Stimulated activated memory B cell treated with anti-CD40 and anti-IgM and Interleukin-4, amounts not matched to agents 10 μg/mL and 1 μg/mL and 100 μg/mL, for 72 hours (primary cell): ENCODE data around the gene BMP5.

Experiments
- ATAC-seq: fragments of 150-1000 bp; cut with Tn5 transposase; 2 replicates; pipeline ENCODE4 v1.10.0; 2021
- H3K27ac Mint-ChIP-seq: one replicate; pipeline ENCODE4 v1.8.0; 2022; ENCODE audit warnings: mild to moderate bottlenecking, mixed read lengths
- H3K27me3 Mint-ChIP-seq: one replicate; pipeline ENCODE4 v1.8.0; 2022; ENCODE audit warnings: mixed read lengths
- H3K36me3 Mint-ChIP-seq: one replicate; pipeline ENCODE4 v1.8.0; 2022; ENCODE audit warnings: mixed read lengths
- H3K4me1 Mint-ChIP-seq: one replicate; pipeline ENCODE4 v1.8.0; 2022; ENCODE audit warnings: mixed read lengths
- H3K4me3 Mint-ChIP-seq: one replicate; pipeline ENCODE4 v1.8.0; 2022; ENCODE audit warnings: mild to moderate bottlenecking, moderate library complexity, mixed read lengths
- H3K9me3 Mint-ChIP-seq: one replicate; pipeline ENCODE4 v1.8.0; 2022; ENCODE audit warnings: mixed read lengths

BMP5 gene

DNA sequence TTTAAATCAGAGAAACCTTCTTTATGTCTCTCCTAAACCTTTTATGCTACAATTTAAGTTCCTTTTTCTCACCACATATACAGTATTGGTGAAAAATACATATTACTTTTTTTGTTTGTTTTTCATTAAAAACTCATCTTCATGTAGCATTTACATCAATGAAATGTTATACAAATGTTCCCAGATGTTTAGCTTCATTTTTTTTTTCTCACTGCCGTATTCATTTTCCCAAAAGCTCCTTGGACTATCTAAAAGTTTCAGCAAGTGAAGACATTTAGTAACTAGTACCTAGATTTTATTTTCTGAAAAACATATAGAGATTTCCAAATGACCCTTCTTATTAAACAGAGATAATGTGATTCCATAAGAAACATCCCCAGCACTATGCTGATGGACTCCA lies 128.9 kb downstream of the BMP5 start:
- no peaks in the 10 kb centered on the region for H3K4me1 Mint-ChIP-seq
- no peaks in the 10 kb centered on the region for H3K36me3 Mint-ChIP-seq
- no peak overlapping the region for H3K27ac Mint-ChIP-seq
- H3K4me3 Mint-ChIP-seq, result no peak overlapping the region
- H3K9me3 Mint-ChIP-seq, result peaks cover 11% of the 10 kb centered on the region
- no peak for ATAC-seq
- H3K27me3 Mint-ChIP-seq, result no peaks in the 10 kb centered on the region

DNA sequence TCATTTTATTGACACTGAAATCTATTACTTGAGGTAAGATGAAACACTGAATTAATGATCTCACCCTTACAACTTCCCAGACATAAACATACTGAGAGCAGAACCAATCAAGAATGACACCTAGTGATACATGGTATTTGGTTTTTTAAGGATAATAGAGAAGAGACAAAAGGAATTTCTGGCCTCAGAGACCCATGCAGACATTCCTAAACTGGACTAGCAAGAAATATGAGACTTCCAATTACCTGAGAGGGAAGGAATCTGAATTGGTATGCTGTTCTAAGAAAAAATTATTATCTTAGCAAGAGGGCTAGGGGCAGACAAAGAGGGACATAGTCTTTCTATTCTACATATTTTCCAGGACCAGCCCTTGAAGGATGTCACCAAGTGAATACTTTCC lies 141.1 kb downstream of the BMP5 start:
- no peak overlapping the region for H3K4me3 Mint-ChIP-seq

DNA sequence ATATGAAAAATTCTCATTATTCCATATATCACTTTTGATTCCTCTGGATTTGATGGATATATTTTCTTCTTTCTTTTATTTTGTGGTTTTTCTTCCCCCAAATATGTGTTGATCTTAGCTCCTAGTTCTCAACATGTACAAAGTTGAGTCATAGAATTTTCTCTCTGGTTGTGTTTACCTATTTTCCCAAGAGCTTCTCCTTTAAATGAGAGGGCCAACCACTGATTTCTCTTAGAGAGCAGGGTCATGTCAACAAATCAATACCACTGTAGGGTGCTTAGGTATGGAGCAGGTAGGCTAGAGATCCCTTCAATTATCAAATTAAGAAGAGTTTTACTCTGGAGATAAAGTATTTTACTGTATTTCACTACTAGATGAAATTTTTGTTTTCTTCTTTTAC lies 145.7 kb downstream of the BMP5 start:
- no peak for ATAC-seq
- no peaks in the 10 kb centered on the region for H3K27me3 Mint-ChIP-seq
- peaks cover 11% of the 10 kb centered on the region for H3K9me3 Mint-ChIP-seq
- no peak overlapping the region for H3K4me3 Mint-ChIP-seq
- H3K27ac Mint-ChIP-seq, result no peak overlapping the region
- H3K36me3 Mint-ChIP-seq, result no peaks in the 10 kb centered on the region
- no peaks in the 10 kb centered on the region for H3K4me1 Mint-ChIP-seq

More for the DNA sequence above, 141.1 kb downstream of the BMP5 start:
- Mint-ChIP-seq H3K9me3 (peaks cover 5% of the 10 kb centered on the region), H3K27me3 (no peaks in the 10 kb centered on the region), H3K36me3 (no peaks in the 10 kb centered on the region), H3K4me1 (no peaks in the 10 kb centered on the region), H3K27ac (no peak overlapping the region)
- no peak for ATAC-seq

DNA sequence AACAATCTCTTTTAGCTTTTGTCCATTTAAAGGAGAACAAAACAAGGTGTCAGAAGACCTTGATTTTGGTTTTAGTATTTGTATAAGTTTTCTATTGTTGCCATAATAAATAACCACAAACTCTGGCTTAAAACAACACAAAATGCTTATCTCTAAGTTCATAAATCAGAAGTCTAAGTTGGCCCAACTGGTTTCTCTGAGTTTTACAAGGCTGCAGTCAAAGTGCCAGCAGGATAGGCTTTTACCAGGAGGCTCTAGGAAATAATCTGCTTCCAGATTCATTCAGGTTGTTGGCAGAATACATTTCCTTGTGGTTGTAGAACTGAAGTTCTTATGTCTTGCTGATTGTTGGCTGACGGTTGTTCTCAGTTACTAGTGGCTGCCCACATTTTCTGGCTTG lies 149.2 kb downstream of the BMP5 start:
- Mint-ChIP-seq H3K9me3 (peaks cover 11% of the 10 kb centered on the region), H3K4me3 (no peak overlapping the region), H3K4me1 (no peaks in the 10 kb centered on the region), H3K27me3 (no peaks in the 10 kb centered on the region), H3K36me3 (no peaks in the 10 kb centered on the region), H3K27ac (no peak overlapping the region)
- no peak for ATAC-seq

DNA sequence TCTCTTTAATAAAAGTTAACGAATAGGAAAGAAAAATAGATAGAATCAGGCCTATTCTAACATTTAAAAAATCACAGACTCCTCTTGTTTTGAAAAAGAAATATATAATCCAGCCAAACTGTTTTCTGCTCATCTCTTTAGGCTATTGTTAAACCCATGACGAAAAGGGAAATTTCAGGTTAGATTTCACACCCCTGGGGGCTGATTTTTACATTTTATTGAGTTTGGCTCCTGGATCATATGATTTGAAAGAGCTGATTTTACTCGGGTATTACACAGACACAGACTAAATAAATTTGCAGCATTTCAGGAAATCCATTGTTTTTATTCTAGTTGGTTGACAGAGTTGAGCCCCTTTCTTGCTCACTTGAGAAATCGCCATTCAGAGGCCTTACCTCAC lies 160.6 kb downstream of the BMP5 start:
- no peaks in the 10 kb centered on the region for H3K27me3 Mint-ChIP-seq
- no peaks in the 10 kb centered on the region for H3K36me3 Mint-ChIP-seq
- H3K4me1 Mint-ChIP-seq, result no peaks in the 10 kb centered on the region
- peaks cover 6% of the 10 kb centered on the region for H3K9me3 Mint-ChIP-seq
- no peak for ATAC-seq
- H3K27ac Mint-ChIP-seq, result no peak overlapping the region
- no peak overlapping the region for H3K4me3 Mint-ChIP-seq

DNA sequence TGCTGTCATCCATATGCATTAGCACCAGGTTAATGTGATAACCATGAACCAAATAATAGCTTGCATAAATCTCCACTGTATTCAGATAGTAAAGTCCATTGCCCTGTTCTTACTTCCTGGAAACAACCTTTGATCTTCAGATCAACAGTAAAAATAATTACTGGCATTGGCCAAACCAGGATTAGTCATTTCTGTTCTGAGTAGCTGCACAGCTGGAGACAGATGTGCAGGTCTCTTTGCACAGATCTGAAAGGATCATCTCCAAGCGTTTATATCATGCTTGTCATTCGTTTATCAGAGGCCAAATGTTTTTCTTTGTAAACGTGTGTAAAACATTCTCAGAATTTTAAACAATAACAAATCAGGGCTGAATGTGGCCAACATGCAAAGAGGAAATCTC lies 162.0 kb downstream of the BMP5 start:
- Mint-ChIP-seq H3K36me3 (no peaks in the 10 kb centered on the region), H3K4me1 (no peaks in the 10 kb centered on the region), H3K27ac (no peak overlapping the region), H3K27me3 (no peaks in the 10 kb centered on the region), H3K9me3 (peaks cover 5% of the 10 kb centered on the region), H3K4me3 (no peak overlapping the region)
- no peak for ATAC-seq

DNA sequence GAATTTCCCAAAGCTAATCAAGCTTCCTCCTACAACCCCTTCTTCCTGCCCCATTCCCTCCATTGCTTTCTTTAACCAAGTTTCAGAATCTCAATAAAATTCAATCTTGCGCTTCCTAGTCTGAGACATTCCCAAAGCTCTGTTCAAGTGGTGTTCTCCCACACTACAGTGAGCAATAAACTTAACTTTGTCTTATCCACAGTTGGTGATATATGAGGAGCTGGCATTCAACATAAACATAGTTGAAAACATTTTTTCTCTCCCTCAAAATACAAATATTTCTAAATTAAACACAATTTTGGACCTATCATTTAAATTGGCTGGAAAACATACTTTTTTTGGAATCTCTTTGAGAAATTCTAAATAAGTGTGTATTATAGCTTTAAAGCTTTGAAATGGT lies 166.7 kb downstream of the BMP5 start:
- Mint-ChIP-seq H3K27me3 (no peaks in the 10 kb centered on the region), H3K27ac (no peak overlapping the region), H3K4me1 (no peaks in the 10 kb centered on the region), H3K36me3 (no peaks in the 10 kb centered on the region), H3K4me3 (no peak overlapping the region), H3K9me3 (peaks cover 4% of the 10 kb centered on the region)
- ATAC-seq, result no peak

DNA sequence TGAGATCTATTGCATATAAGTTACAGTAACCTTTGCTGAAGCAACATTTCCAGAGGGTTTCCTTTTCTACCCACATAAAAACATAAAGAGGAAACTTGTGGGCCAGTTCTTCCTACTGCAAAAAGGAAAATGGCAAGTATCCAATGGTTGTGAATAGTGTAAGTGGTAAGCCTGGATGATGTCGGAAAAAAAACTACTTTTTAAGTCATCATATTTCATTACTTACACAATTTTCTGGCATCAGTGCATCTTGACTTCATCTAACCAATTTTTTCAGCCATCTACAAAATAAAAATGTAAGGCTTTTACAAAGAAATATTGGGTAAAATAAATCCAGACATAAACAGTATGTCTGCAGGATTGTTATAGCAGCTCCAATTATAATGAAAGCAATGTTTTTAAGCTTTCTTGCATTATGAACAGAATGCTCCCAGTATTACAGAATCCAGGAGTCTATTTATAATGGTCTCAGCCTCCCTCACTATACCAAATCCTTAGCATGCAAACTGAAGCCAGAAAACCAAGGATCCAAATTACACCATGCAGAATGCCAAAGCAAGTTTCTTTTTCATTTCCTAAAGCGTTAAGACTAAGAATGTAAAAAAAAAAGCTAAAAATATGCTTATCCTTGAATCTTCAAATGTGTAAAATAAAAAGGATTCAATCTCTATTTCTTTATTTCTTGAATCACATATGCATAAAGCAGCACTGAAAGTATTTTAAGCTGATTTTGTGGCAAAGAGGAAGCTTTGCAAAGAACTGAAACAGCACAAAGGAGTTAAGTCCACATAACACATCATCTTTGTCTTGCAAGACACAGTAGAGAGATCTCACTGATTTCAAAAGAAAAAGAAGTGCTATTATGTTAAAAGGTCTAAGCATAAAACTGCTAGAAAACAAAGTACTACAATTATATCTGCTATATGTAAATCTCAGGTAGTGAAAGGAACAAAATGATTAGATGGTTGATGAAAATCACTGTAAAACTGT lies 169.6 kb downstream of the BMP5 start:
- Mint-ChIP-seq H3K4me3 (no peak overlapping the region), H3K27me3 (no peaks in the 10 kb centered on the region), H3K36me3 (no peaks in the 10 kb centered on the region), H3K27ac (no peak overlapping the region), H3K9me3 (peaks cover 2% of the 10 kb centered on the region), H3K4me1 (no peaks in the 10 kb centered on the region)
- ATAC-seq, result no peak

DNA sequence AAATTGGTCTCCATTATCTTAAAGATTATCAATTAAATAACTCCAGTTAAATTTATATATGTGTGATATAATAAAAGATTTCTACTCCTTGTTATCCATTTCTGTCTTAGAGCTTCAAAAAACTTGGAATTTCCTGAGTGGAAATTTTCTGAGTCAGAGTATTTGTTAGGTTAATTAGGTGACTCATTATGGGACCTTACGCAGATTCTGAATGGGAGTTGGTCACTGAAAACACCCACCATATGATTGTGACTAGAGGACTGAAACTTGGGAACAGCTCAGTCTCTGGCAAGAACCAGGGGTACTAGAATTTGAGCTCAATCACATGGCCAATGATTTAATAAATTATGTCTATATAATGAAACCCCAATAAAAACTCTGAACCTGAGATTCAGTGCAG lies 171.0 kb downstream of the BMP5 start:
- peaks cover 6% of the 10 kb centered on the region for H3K9me3 Mint-ChIP-seq
- H3K36me3 Mint-ChIP-seq, result no peaks in the 10 kb centered on the region
- no peak overlapping the region for H3K27ac Mint-ChIP-seq
- no peak overlapping the region for H3K4me3 Mint-ChIP-seq
- no peaks in the 10 kb centered on the region for H3K4me1 Mint-ChIP-seq
- ATAC-seq, result no peak
- no peaks in the 10 kb centered on the region for H3K27me3 Mint-ChIP-seq
